ENCODE measurements around the gene FXR2. TPM values are rescaled to one million over a fixed set of nuclear protein-coding genes. Genes with fewer than 3 reads are reported as not detected.

The FXR2 gene
- total and polyA plus RNA-seq, 10 of the 15 experiments (the other 5 are each of a cell fraction or from before 2014, with no cell fraction given): 1.6 to 33.3 (median 22.0) TPM

- peaks cover 0 to 3% of the 10 kb centered on the region in 2 experiments; a peak in 2 of 4 replicates for H3K27me3 ChIP-seq (replicated peaks in 1 of 2; ENCODE audit: control insufficient read depth in 2 of 2, insufficient read depth in 2 of 2, low read length in 1 of 2)
- H3K27ac ChIP-seq (ENCODE audit: control insufficient read depth, insufficient read depth): no peak overlapping the region
- no TSS peak for BruUV-seq (replicated peaks)
- no peak overlapping the region for H3K9ac ChIP-seq (ENCODE audit: control insufficient read depth, insufficient read depth, low read length)
- no peaks in the 10 kb centered on the region for H3K9me3 ChIP-seq (replicated peaks; ENCODE audit: control insufficient read depth, insufficient read depth, low read length)
- ChIA-PET CTCF (interaction anchor here (0.6 kb wide), 1 partner anchor 378 kb away, joined by 5 read pairs; no protein-coding TSS in a partner anchor), POLR2A (interaction anchor here (0.6 kb wide), 1 partner anchor 20 kb away, joined by 3 read pairs; no protein-coding TSS in a partner anchor), SMC1A (ENCODE audit: uncharacterized antibody, unreplicated experiment) (interaction anchor here (1.4 kb wide), 1 partner anchor 30 kb away, joined by 3 read pairs; the partner anchor contains the start of gene TP53), RAD21 (ENCODE audit: unreplicated experiment) (no interaction called here)
- no peaks in the 10 kb centered on the region for H3K36me3 ChIP-seq (ENCODE audit: control insufficient read depth in 2 of 2, insufficient read depth in 2 of 2, low read length in 1 of 2)
- no peak for FAIRE-seq
- 86% methylated on average over 10 of the region's 10 CpGs for WGBS (ENCODE audit: insufficient coverage, insufficient replicate concordance, low lambda C conversion rate, missing lambda C conversion rate)
- no peak overlapping the region for H3K4me3 ChIP-seq
- no peaks in the 10 kb centered on the region for H3K4me1 ChIP-seq (ENCODE audit: control insufficient read depth, insufficient read depth, low read length)
- no peaks in the 10 kb centered on the region for H3K79me2 ChIP-seq (ENCODE audit: control insufficient read depth, insufficient read depth, low read length)
- no peak for DNase-seq (ENCODE audit: low read depth, low spot score)
- TF ChIP-seq ZZZ3 (IDR thresholded peaks at IDR 0.05; ENCODE audit: control insufficient read depth, insufficient read length, low read depth): no peak
- TF ChIP-seq RAD21 (IDR thresholded peaks at IDR 0.05; ENCODE audit: insufficient read depth, low read depth, low read length): no peak
- no peak for TF ChIP-seq PRDM15 (CRISPR knock-in tag; IDR thresholded peaks at IDR 0.05)
- TF ChIP-seq ESRRA (IDR thresholded peaks at IDR 0.05; ENCODE audit: low read length): no peak
- TF ChIP-seq SMARCA5 (IDR thresholded peaks at IDR 0.05): no peak
- TF ChIP-seq CHD4 (IDR thresholded peaks at IDR 0.05): no peak
- no peak for TF ChIP-seq RELB (IDR thresholded peaks at IDR 0.05; ENCODE audit: low read depth)
- no peak for TF ChIP-seq RCOR1 (conservative IDR thresholded peaks at IDR 0.05; ENCODE audit: low read depth, low read length)
- TF ChIP-seq PAX5 (IDR thresholded peaks at IDR 0.05; ENCODE audit: borderline replicate concordance, low read depth, low read length): no peak
- TF ChIP-seq HCFC1 (IDR thresholded peaks at IDR 0.05; ENCODE audit: low read length): no peak
- TF ChIP-seq ZBTB33 (IDR thresholded peaks at IDR 0.05): no peak
- H4K20me1 ChIP-seq (ENCODE audit: control insufficient read depth, insufficient read depth): no peaks in the 10 kb centered on the region
- in situ Hi-C loops (cut with MboI): no loop called here
- no peak overlapping the region for H3K4me2 ChIP-seq (ENCODE audit: control insufficient read depth, insufficient read depth)
- H2AFZ ChIP-seq (ENCODE audit: control insufficient read depth, low read depth, low read length): no peak overlapping the region
- intact Hi-C loops (cut with micrococcal nuclease; ENCODE audit: unreplicated experiment): no loop called here
- ATAC-seq: no peak
Observed at GRCh38 chr17:7656958-7657609, 42.4 kb upstream of the FXR2 start.
